HG03045 (cell line): Measurements from ENCODE around the gene WSCD2.
"Not testable (repeated sequence)": the region's sequence is repeated elsewhere in the genome, so short reads cannot be mapped to it uniquely, and the experiment has no call there.

Experiments
- ATAC-seq: cut with Tn5 transposase; IDR thresholded peaks from one replicate; pipeline ENCODE4 v1.9.1; 2021; ENCODE audit warnings: mild to moderate bottlenecking, moderate library complexity; ENCODE audit not compliant: unreplicated experiment

Gene WSCD2

DNA sequence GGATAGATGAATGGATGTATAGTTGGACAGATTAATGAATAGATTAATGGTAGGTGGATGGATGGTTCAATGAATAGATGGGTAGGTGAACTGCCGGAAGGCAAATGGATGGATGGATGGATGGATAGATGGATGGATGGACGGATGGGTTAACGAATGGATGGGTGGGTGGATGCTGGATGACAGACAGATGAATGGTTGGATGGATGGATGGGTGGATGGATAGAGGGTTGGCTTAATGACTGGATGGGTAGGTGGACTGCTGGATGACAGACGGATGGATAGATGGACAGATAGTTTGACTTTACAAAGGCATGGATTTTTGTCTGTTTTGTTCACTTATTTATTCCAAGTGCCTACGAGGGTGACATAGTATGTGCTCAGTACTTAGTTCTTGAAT, 64.4 kb downstream of the WSCD2 start:
- ATAC-seq: no peak

DNA sequence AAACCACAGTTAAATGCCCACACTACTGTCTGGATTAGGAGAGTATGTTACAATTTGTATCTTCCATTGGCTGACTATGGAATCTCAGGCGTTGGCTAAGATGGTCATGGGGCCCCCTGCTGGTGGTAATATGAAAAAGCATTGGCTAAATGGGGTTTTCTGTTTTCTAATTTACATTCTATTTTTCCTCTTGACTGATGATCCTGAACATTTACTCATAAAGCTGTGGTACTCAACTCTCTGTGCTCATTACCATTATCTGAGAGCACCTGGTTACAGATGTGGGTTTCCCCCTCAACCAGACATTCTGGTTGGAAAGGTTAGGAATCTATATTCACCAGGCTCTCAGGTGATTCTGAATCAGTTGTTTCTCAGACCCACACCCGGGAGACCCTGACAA, 64.8 kb downstream of the WSCD2 start:
- no peak for ATAC-seq

DNA sequence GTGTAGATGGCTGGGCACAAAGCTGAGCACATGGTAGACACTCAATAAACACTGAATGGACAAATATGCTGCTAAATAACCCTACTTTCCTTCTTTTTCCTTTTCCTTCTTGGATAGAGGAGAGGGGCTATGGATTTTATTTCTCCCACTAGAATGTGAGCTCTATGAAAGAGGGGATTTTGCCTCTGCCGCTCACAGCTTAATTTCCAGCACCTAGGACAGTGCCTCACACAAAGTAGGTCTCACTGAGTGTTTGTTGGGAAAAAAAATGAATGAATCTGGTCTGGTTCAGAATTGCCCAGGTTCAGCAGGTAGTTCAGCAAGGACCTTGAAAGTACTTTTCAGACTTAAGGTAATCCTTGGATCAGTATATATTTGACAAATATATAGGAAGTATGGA, 65.5 kb downstream of the WSCD2 start:
- ATAC-seq: no peak

DNA sequence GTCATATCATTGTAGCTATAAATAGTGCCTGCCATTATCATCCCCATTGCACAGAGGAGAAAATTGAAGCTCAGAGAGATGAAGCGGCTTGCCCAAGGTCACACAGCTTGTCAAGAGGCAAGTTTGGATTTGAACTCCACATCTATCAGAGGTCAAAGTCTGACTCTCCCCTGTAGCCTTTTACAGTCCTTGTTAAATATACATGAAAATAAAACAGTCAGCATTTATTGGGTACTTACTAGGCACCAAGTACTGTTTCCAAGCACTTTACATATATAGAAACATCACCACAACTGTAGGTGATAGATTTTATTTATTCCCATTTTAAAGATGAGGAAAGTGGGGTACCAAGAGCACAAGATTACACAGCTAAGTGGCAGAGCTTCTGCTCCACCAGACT, 67.2 kb downstream of the WSCD2 start:
- ATAC-seq: no peak

DNA sequence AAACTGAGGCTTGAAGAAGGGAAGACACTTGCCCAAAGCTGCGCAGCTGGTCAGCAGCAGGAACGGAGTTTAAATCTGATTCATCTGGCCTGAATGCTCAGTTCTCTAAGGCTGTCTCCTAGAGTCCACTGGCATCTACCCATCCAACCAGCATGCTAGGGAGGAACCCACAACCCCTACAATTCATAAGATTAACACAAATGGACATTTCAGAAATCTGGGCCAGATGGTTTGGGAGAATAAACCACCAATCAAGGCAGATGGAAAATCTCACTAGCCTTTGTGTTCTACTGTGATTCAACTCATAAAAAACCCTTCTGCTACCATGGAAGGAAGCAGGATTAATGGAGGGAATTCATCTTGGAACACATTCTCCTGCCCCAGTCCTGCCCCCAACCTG, 67.8 kb downstream of the WSCD2 start:
- ATAC-seq: no peak

DNA sequence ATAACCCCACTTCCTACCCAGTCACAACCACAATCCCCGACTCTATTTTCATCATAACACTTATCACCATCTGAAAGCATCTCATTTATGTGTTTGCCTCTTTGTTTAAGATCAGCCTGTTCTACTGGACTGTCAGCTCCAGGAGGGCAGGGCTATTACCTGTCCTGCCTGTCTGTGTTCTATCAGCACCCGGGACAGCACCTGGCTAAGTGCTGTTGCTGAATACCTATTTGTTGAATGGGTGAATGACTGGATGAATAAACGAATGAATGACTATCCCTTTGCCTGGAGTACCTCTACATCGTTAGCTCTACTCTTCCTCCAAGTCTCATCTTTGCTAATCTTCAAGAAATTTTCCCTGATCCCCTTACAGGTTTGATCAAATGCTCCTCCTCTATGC, 69.0 kb downstream of the WSCD2 start:
- no peak for ATAC-seq

DNA sequence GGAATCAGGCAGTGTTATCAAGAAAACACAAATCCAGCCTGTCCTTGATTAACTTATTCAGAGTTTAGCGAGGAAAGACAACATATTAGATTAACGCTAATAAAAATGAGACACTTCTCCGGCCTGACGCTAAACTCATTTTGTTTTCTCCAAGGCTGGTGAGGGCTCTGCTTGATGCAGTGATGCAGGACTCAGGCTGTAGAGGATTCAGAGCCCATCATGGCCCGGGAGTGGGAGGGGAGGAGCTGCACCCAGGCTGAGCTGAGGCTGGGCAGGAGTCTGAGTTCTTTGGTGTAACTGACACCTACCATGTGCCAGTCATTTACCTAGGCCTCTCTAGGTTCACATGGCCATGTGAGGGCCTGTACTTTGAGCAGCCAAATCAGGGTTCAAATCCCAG, 70.0 kb downstream of the WSCD2 start:
- no peak for ATAC-seq

DNA sequence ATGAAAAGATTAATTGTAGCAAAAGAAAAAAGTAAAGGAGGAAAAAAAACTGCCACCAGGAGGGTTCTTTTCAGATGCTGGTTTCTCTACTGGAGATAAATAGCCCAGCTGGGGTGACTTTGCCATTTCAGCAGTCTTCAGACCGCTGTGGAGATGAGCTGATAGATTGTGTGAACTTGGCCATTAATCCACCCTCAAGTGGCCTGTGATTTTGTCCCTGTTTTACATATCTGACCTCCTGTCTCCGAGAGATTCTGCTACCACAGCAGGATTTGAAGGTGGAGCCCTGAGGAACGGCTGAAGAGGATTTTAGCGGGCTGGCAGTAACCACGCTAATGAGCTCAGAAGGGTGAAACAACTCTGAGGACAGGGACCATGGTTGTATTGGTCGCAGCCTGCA, 72.7 kb downstream of the WSCD2 start:
- ATAC-seq: no peak

DNA sequence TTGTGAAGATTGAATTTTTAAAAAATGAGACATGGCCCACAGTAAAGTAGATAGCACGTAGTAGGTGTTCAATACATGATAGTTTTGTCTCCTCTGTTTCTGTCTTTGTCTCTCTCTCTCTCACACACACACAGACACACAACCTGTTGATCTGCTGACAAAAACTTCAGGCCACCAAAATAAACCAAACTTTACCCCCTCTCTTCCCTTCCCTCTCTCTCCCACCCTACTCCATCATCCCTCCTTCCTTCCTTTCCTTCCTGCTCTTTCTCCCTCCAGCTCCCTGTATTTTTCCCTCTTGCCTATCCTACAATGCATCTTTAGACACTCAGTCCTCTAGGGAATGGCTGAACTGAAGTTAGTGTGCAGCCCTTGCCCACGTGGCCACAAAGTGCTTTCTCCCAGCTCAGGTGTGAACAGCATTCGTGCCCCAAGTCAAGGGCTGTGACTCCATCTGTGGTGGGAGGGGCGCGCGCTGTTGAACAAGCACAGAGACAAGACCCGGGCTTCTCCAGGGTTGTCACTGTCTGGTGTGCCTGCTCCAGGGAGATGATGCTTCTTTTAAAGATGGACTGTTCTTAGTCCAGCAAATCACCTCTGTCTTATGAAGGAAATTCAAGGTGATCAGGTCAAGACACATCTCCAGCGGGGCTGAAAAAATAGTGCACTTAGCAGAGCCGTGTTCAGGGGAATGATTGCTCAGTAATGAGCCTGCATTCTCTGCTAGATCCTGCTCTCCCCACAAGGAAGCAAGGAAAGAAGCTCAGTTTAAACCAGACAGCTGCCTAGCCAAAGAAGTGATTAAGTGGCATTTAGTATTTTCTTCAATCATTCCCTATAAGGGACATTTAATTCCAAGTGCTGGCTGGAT, 75.3 kb downstream of the WSCD2 start:
- ATAC-seq: no peak

DNA sequence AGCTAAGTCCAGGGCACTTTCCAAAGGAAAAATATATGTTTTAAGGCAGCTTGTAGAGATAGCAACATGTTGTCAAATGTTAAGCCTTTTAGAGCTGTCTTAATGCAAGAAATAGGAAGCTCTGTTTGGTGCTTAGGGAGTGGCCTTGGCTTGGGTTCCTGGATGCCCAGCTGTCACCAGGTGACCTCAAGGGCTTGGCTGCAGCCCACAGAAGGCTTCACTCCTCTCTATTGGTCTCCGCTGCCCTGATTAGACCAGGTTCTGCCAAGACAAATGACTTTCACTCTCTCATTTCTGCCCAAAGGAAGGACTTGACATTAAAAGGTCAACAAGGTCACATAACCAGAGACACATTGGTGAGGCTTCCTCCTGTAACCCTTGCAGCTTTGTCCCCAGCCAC, 76.8 kb downstream of the WSCD2 start:
- no peak for ATAC-seq

DNA sequence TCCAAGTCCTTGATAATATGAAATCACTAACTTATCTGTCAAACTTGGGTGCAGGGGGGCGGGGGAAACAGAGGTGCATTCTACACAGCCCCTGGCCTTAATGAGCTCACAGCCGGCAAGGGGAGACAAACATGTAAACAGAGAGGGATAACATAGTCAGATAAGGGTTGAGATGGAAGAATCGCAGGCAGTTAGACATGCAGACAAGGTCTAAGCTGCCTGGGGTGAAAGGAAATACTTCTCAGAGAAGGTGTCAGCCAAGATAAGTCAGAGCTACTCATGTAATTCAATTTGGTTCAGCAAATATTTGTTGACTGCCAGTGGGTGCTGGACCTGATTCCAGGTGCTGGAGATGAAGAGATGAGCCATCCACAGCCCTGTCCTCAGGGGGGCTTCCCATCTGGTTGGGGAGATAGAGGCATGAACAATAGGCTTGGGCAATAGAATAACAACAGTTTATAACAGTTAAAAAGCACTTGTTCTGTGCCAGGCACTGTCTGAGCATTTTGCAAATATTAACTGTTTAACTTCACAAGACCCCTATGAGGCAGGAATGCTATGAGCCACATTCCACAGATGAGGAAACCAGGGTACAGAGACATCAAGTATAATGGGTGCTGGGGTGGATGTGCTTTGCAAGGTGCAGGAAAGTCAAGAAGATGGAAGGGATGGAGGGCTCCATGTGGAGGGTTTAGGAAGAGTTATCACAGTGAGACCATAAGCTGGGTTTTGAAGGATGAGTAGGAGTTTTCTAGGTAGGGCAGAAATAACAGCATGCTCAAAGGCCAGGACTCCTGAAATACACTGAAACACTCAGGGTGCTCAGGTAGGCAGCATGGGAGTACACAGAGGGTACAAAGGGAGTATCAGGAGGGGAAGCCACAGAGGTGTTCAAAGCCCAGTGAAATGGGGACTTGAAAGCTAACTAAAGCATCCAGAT, 79.0 kb downstream of the WSCD2 start:
- ATAC-seq: no peak

DNA sequence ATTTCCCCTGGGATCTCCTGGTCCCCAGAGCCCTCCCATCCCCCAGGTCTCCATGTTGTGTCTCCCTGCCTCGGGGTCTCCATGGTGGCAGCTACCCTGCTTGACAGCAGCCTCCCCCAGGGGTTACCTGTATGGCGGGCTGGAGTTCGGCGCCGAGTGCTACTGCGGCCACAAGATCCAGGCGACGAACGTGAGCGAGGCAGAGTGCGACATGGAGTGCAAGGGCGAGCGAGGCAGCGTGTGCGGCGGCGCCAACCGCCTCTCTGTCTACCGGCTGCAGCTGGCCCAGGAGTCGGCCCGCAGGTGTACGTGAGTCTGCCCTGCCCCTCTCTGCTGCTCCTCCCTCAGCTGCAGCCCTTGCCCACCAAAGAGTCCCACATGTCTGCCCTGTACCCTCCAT, 80.9 kb downstream of the WSCD2 start:
- ATAC-seq: no peak

DNA sequence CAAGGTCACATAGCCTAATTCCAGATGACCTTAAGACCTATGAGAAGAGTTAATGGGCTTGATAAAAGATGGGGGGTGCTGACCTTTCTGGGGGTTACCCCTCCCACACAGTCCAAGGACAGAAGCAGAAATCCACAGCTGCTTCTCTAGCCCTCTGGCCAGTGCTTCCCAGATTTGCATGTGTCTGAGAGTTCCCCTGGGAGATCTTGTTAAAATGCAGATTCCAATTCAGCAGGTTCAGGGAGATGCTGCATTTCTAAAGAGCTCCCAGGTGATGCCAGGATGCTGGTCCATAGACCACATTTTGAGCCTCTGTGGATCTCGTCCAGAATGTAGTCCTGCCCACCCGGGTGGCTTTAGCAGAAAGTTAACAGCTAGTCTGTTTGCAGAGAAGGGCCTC, 82.1 kb downstream of the WSCD2 start:
- no peak for ATAC-seq

DNA sequence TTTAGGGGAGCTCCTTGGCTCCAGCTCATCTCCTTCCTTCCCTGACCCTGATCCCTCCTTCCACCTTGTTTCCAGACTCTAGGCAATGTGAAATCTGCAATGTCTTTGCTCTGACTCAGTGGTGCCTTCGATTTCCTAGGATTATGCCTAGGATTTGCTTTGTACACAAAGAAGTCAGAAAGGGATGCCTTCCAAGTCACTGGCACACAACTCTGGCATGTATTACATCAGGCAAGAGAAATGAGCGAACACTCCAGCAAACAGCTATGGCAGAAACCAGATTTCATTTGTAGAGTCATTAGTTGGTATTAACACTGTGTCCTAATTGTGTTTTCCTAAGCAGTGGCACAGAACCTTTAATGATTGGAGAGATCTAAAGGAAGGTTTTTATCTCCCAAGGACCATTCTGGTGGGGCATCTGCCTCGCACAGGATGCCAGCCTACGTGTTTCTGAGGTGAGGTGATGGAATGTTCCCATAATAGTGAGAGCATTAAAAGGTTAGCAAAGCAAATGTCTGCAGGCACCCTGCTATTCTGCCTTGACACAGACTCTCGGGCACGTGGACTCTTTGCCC, 84.9 kb downstream of the WSCD2 start:
- ATAC-seq: no peak

DNA sequence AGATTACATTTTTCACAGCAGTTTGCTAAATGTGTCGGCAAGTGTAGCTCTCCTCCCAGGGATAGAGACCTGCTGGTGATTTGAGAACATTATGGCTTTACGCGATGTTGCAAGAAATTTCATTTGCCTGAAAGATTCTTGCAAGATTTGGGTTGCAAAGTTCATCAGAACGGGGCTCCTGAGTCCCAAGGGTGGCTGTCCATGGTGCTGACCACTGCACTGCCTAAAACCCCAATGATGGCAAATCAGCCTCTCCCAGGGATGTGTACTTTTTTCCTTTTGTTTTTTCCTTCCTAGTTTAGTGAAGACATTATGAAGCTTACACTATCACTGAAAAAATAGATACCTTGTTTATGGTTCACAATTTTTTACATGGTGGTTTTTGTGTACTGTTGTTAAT, 85.4 kb downstream of the WSCD2 start:
- ATAC-seq: no peak

DNA sequence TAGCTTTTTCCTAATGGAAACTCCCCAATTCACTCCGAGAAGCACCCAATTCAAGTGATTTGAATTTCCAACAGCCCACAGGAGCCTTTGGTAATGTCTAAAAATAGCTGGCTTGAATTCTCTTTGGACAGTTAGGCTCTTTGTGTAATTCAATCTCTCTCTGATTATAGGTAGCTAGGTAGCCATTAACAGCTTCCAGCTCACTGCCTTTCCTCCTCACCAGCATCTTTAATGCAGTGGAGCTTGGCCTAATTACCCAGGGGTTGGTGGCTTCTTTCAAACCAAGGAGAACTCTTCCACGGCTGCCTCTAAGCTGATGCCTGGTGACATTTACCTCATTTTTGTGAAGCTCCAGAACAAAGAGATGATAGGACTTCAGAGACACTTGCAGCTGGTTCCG, 86.4 kb downstream of the WSCD2 start:
- no peak for ATAC-seq

DNA sequence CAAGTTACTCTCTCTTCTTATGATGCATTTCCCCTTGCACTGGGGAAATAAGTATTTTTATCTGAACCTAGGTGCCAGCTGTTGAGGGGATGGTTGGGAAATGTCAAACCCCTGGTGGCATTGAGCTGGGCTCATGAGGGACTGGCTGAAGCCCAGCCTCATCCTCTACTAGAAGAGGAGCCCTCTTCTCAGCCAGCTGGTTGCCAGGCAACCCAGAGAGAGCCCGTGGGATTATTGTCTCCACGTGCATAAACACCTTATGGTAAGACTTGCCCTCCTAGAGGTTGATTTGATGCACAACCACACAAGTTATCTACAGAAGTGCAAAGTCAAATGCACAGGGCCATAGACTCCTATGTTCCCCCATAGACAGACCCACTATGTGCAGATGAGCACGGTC, 89.8 kb downstream of the WSCD2 start:
- no peak for ATAC-seq

DNA sequence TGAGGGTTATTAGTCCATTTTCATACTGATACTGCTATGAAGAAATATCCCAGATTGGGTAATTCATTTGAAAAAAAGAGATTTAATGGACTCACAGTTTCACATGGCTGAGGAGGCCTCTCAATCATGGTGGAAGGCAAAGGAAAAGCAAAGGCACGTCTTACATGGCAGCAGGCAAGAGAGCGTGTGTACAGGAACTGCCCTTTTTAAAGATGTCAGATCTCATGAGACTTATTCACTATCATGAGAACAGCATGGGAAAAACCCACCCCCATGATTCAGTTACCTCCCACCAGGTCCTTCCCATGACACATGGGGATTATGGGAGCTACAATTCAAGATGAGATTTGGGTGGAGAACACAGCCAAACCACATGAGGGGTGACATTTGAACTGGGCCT, 96.0 kb downstream of the WSCD2 start:
- ATAC-seq: not testable (repeated sequence)

DNA sequence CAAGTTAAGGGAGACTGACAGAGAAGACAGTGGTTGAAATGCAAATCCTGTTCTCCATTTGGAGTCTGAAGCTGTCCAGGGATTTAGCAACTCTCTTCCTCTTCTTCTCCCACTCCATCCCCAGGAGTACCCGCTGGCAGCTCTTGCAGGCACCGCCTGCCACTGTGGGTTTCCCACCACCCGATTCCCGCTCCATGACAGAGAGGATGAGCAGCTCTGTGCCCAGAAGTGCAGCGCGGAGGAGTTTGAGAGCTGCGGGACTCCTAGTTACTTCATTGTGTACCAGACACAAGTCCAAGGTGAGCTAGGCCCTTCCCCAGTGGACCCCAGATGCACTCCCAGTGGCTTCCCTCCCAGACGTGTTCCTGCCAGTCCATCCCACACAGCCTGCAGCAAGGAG, 97.8 kb downstream of the WSCD2 start:
- ATAC-seq: no peak

DNA sequence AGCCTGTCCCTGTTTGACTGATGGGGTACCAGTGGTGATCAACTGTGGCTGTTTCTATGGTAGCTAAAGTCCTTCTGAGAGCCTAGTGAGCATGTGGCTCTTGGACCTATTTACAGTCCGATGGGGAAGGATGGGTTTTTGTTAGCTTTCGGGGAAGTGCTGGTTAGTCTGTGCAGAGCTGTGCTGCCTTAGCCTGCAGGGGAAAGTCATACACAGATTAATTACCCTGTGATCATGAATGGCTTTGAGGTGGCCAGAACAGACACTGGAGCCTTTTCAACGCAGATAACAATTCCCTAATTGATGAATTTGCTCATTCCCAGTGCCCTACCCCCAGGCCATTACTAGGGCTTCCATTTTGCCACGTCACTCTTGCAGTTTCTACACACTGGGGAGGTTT, 99.7 kb downstream of the WSCD2 start:
- ATAC-seq: no peak

DNA sequence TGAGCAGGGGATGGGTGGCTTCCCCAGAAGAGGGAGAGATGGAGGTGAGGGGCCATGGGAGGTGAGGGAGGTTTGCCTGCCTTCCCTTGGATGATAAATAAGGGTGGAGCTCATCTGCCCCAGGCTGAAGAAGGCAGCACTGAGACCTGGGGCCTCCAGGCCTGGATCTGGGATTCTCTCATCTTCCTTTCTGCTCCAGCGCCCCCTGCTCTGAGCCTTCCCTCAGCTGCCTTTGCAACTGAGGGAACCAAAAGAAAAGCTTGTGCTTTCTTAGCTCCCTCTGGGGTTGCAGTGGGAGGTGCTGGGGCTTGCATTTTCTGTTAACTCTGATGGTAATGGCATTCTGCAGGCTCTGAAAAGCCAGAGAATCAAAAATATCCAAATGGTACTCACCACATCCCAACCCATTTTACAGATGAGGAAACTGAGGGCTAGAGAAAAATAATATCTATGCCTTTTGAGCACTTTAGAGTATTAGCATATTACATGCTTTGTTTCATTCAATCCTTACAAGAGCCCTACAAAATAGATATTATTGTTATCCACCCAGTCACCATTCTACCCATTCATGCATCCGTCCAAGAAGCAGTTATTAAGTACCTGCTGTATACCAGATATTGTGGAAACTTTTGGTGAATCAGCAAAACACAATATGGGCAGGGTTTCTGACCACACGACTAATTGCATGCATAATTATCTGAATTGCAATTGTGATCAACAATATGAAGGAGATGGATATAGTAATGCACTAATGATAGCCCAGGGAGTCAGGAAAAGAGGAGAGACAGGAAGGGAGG, 102.2 kb downstream of the WSCD2 start:
- no peak for ATAC-seq
